Measurements from ENCODE around the gene KRTAP12-1. TPM values are rescaled to one million over a fixed set of nuclear protein-coding genes. Genes with fewer than 3 reads are reported as not detected.

The KRTAP12-1 gene
- total and polyA plus RNA-seq, 2 of the 8 experiments (the other 6 are each of a cell fraction or from before 2014, with no cell fraction given), result 0.50 to 0.73 TPM

GRCh38 chr21:44711327-44712202 lies 29.6 kb upstream of the KRTAP12-1 start, which contains the start of gene TSPEAR:
TSS of gene TSPEAR (minus strand) at chr21:44711572. CDS start at chr21:44711514, 58 bp downstream.
- no peak within 1 kb of the TSS for H3K23ac ChIP-seq (ENCODE audit: insufficient read length)
- H2BK12ac ChIP-seq (ENCODE audit: low read depth, low read length), result peak within 1 kb of the TSS; percentile 90; the same call in 1 of the 2 replicates
- peaks cover 24 to 73% (median 63%) of the 10 kb centered on the region in 4 experiments for H3K27me3 ChIP-seq (replicated peaks in 1 of 4; ENCODE audit: control insufficient read depth in 3 of 4, extremely low read depth in 1 of 4, insufficient read depth in 3 of 4, low read length in 3 of 4)
- peak within 1 kb of the TSS; percentile 92; the same call in 1 of the 2 replicates for H2BK15ac ChIP-seq (ENCODE audit: low read length)
- no peak within 1 kb of the TSS for H3K14ac ChIP-seq (ENCODE audit: insufficient read length)
- no peaks in the 10 kb centered on the region for H3K36me3 ChIP-seq (ENCODE audit: control insufficient read depth in 2 of 4, insufficient read depth in 4 of 4, low read length in 3 of 4)
- no peak within 1 kb of the TSS for H2AFZ ChIP-seq (ENCODE audit: low read length)
- peak within 1 kb of the TSS; percentile 38; the same call in 1 of the 2 replicates for H4K8ac ChIP-seq (ENCODE audit: extremely low read depth, insufficient read depth, low read length)
- no peaks in the 10 kb centered on the region for H3K79me1 ChIP-seq (ENCODE audit: low read depth, low read length)
- H4K5ac ChIP-seq (ENCODE audit: insufficient read length, low read depth, low read length), result peak within 1 kb of the TSS; percentile 42
- CTCF ChIA-PET (ENCODE audit: partially characterized antibody), result interaction anchor here (0.5 to 2.5 kb wide), 16 partner anchors 9 to 788 kb away, joined by 3 to 14 read pairs (median 4); partner anchors contain the start of gene KRTAP10-12
- no peaks in the 10 kb centered on the region for H4K20me1 ChIP-seq (replicated peaks in 1 of 2; ENCODE audit: control insufficient read depth in 1 of 2, insufficient read depth in 2 of 2, low read length in 2 of 2)
- no peak within 1 kb of the TSS for H3K27ac ChIP-seq (ENCODE audit: low read depth, low read length)
- POLR2A ChIA-PET (ENCODE audit: partially characterized antibody), result interaction anchor here (1.2 to 1.7 kb wide), 3 partner anchors 12 to 191 kb away, joined by 3 to 6 read pairs (median 3); no protein-coding TSS in a partner anchor
- peak within 1 kb of the TSS; percentile 20 to 58 (median 32) for H3K4me3 ChIP-seq (ENCODE audit: extremely low read depth in 1 of 4, insufficient read depth in 2 of 4, low read depth in 3 of 4, low read length in 4 of 4)
- H3K23me2 ChIP-seq (ENCODE audit: low read depth, low read length), result peaks cover 40% of the 10 kb centered on the region
- no peak for FAIRE-seq
- no peak within 1 kb of the TSS for H3K4ac ChIP-seq (replicated peaks; ENCODE audit: insufficient read length, low read depth, low read length)
- 2% methylated on average over 31 of the region's 41 CpGs; no CpG with 5 or more reads in 1 of the 2 experiments for WGBS, 2 experiments (ENCODE audit: extremely low coverage in 1 of 2, insufficient coverage in 1 of 2, insufficient read length in 1 of 2, insufficient replicate concordance in 2 of 2, low coverage in 1 of 2, low lambda C conversion rate in 2 of 2, missing lambda C conversion rate in 1 of 2)
- H2BK5ac ChIP-seq (ENCODE audit: low read depth, low read length), result peak within 1 kb of the TSS; percentile 85; the same call in 1 of the 2 replicates
- no peaks in the 10 kb centered on the region for H3K79me2 ChIP-seq (ENCODE audit: control insufficient read depth in 1 of 2, insufficient read depth in 2 of 2, low read length in 2 of 2)
- peak within 1 kb of the TSS; percentile 75 for H2BK120ac ChIP-seq (replicated peaks; ENCODE audit: low read depth, low read length)
- peak within 1 kb of the TSS; percentile 91 to 93 for H3K4me2 ChIP-seq (ENCODE audit: insufficient read depth in 1 of 2, low read depth in 2 of 2, low read length in 2 of 2)
- DNase-seq (ENCODE audit: low read depth in 1 of 2, low spot score in 2 of 2), result peak in 1 of 2 experiments; percentile 65
- no peak within 1 kb of the TSS for H2AK5ac ChIP-seq (ENCODE audit: low read depth, low read length)
- no peak within 1 kb of the TSS for H3K56ac ChIP-seq (replicated peaks; ENCODE audit: insufficient read length, low read depth, low read length)
- no peak within 1 kb of the TSS for H3K9ac ChIP-seq (replicated peaks in 1 of 4; ENCODE audit: extremely low read depth in 1 of 4, low read depth in 3 of 4, low read length in 3 of 4)
- H2BK20ac ChIP-seq (ENCODE audit: low read length), result peak within 1 kb of the TSS; percentile 90; the same call in 1 of the 2 replicates
- peak within 1 kb of the TSS; percentile 90 for H4K91ac ChIP-seq (replicated peaks; ENCODE audit: insufficient read length, low read length)
- peaks cover 0 to 52% (median 39%) of the 10 kb centered on the region in 4 experiments; a peak in 6 of 7 replicates for H3K4me1 ChIP-seq (replicated peaks in 1 of 4; ENCODE audit: control insufficient read depth in 3 of 4, insufficient read depth in 4 of 4, low read length in 3 of 4)
- peak within 1 kb of the TSS; percentile 66 for H3K18ac ChIP-seq (ENCODE audit: extremely low read depth, low read length)
- H3K9me3 ChIP-seq (ENCODE audit: insufficient read depth in 2 of 2, low read depth in 1 of 2, low read length in 1 of 2), result no peaks in the 10 kb centered on the region
- TF ChIP-seq MAFK (IDR thresholded peaks at IDR 0.05; ENCODE audit: low read depth, low read length) (no peak), TAF1 (IDR thresholded peaks at IDR 0.05; ENCODE audit: low read depth, low read length) (no peak), SRF (IDR thresholded peaks at IDR 0.05; ENCODE audit: low read depth, low read length) (no peak), RBBP5 (IDR thresholded peaks at IDR 0.05; ENCODE audit: borderline replicate concordance, low read depth, low read length) (no peak), SP1 (IDR thresholded peaks at IDR 0.05; ENCODE audit: low read depth, low read length) (no peak), NANOG (IDR thresholded peaks at IDR 0.05; ENCODE audit: insufficient read depth, low read depth, low read length, poor library complexity, severe bottlenecking) (no peak), JUND (IDR thresholded peaks at IDR 0.05; ENCODE audit: low read length) (no peak), SP4 (IDR thresholded peaks at IDR 0.05; ENCODE audit: low read length) (no peak), KDM4A (IDR thresholded peaks at IDR 0.05; ENCODE audit: low read depth, low read length, severe bottlenecking) (no peak)
- TF ChIP-seq, protein P1, sequence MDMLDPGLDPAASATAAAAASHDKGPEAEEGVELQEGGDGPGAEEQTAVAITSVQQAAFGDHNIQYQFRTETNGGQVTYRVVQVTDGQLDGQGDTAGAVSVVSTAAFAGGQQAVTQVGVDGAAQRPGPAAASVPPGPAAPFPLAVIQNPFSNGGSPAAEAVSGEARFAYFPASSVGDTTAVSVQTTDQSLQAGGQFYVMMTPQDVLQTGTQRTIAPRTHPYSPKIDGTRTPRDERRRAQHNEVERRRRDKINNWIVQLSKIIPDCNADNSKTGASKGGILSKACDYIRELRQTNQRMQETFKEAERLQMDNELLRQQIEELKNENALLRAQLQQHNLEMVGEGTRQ (IDR thresholded peaks at IDR 0.05; ENCODE audit: low read length), result no peak

Measured in H1 (cell line).